SK-N-SH treated with all-trans-retinoic acid at 6 μM for 48 hours (cell line): Measurements from ENCODE around the gene HECTD4.

Source experiments
- ATAC-seq: fragments of 200-7000 bp; cut with Tn5 transposase; 3 replicates; pipeline ENCODE4 v1.9.1; 2020; ENCODE audit warnings: mild to moderate bottlenecking, moderate library complexity
- BACH2 ChIP-seq: fragments of 250-450 bp; sonication (Bioruptor Pico); IDR thresholded peaks from 2 replicates; pipeline ENCODE4 v1.9.0; 2021; ENCODE audit warnings: mild to moderate bottlenecking, borderline replicate concordance
- GLIS3 ChIP-seq: fragments of 250-450 bp; sonication (Bioruptor Pico); IDR thresholded peaks from 2 replicates; pipeline ENCODE4 v1.5.0; 2020; ENCODE audit warnings: mild to moderate bottlenecking, moderate library complexity
- ISL1 ChIP-seq: fragments of 250-450 bp; sonication (Bioruptor Pico); IDR thresholded peaks from 2 replicates; pipeline ENCODE4 v2.1.2; 2022; ENCODE audit warnings: mild to moderate bottlenecking, moderate library complexity
- OSR1 ChIP-seq: fragments of 250-450 bp; sonication (Bioruptor Pico); IDR thresholded peaks from 2 replicates; pipeline ENCODE4 v1.8.0; 2022; ENCODE audit warnings: moderate library complexity, mild to moderate bottlenecking, inconsistent platforms
- PPARA ChIP-seq: fragments of 250-450 bp; sonication (Bioruptor Pico); IDR thresholded peaks from 2 replicates; pipeline ENCODE4 v1.5.0; 2020; ENCODE audit warnings: mild to moderate bottlenecking, borderline replicate concordance
- SNAI2 ChIP-seq: fragments of 250-450 bp; sonication (Bioruptor Pico); IDR thresholded peaks from 2 replicates; pipeline ENCODE4 v1.5.0; 2020; ENCODE audit warnings: mild to moderate bottlenecking, moderate library complexity
- TOX ChIP-seq: fragments of 250-450 bp; sonication (Bioruptor Pico); IDR thresholded peaks from 2 replicates; pipeline ENCODE4 v1.8.0; 2021; ENCODE audit warnings: mild to moderate bottlenecking, moderate library complexity, borderline replicate concordance
- ZC3H10 ChIP-seq: fragments of 250-450 bp; sonication (Bioruptor Pico); IDR thresholded peaks from 2 replicates; pipeline ENCODE4 v1.5.1; 2021; ENCODE audit warnings: mild to moderate bottlenecking, moderate library complexity
- ZFP3 ChIP-seq: fragments of 250-450 bp; sonication (Bioruptor Pico); IDR thresholded peaks from 2 replicates; pipeline ENCODE4 v1.5.0; 2020; ENCODE audit warnings: mild to moderate bottlenecking, moderate library complexity
- ZFP30 ChIP-seq: fragments of 450-650 bp; formaldehyde crosslinking; IDR thresholded peaks from 2 replicates; pipeline ENCODE4 v1.5.0; 2022; ENCODE audit warnings: mild to moderate bottlenecking, moderate library complexity
- ZNF565 ChIP-seq: fragments of 450-650 bp; formaldehyde crosslinking; conservative IDR thresholded peaks from 2 replicates; pipeline ENCODE4 v1.5.0; 2020; ENCODE audit warnings: low read depth, mild to moderate bottlenecking, moderate library complexity
- ZNF70 ChIP-seq: fragments of 450-650 bp; formaldehyde crosslinking; IDR thresholded peaks from 2 replicates; pipeline ENCODE4 v1.5.0; 2020; ENCODE audit warnings: mild to moderate bottlenecking, moderate library complexity
- ZNF8 ChIP-seq: fragments of 450-650 bp; formaldehyde crosslinking; IDR thresholded peaks from 2 replicates; pipeline ENCODE4 v1.5.0; 2020; ENCODE audit warnings: mild to moderate bottlenecking, moderate library complexity
- TF ChIP-seq, protein P1 (sequence below): fragments of 250-450 bp; sonication (Bioruptor Pico); IDR thresholded peaks from 2 replicates; pipeline ENCODE4 v1.5.0; 2020; ENCODE audit warnings: mild to moderate bottlenecking, moderate library complexity
- TF ChIP-seq, protein P2 (sequence below): fragments of 250-450 bp; sonication (Bioruptor Pico); IDR thresholded peaks from 2 replicates; pipeline ENCODE4 v1.5.1; 2020; ENCODE audit warnings: low read depth, mild to moderate bottlenecking, moderate library complexity
- TF ChIP-seq, protein P3 (sequence below): fragments of 250-450 bp; sonication (Bioruptor Pico); IDR thresholded peaks from 2 replicates; pipeline ENCODE4 v1.8.0; 2020; ENCODE audit warnings: mild to moderate bottlenecking, moderate library complexity, borderline replicate concordance

HECTD4 gene

DNA sequence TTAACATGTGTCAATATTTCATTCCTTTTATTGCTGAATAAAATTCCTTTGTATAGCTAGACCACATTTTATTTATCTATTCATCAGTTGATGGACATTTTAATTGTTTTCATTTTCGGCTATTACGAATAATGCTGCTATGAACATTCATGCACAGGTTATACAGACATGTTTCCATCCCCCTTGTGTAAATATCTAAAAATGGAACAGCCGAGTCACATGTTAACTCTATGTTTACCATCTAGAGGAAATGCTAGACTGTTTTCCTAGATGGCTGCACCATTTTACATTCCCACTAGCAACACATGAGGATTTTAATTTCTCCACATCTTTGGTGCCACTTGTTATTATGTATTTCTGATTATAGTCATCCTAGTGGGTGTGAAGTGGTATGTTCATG is 49.2 kb downstream of the HECTD4 start:
- no peak for ATAC-seq

DNA sequence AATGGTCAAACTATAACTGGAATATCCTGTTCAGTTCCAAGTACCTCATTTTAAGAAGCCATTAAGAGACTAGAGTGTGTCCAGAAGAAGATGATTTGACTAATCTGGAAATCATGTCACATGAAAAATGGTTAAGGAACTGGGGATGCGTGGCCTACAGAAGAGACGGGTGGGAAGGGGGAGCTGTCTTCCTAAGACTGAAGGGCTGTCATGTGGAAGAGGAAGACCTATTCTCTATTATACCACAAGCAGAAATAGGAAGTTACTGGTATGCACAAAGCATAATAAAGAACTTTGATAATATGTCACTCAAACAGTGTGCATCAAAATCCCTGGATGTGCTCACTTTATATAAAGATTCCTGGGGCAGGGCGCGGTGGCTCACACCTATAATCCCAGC is 50.3 kb downstream of the HECTD4 start:
- ATAC-seq, result no peak

More for the DNA sequence above, 49.2 kb downstream of the HECTD4 start:
- no peak for TF ChIP-seq ZFP30
- TF ChIP-seq ZC3H10 (CRISPR knock-in tag), result no peak
- TF ChIP-seq, protein P1, sequence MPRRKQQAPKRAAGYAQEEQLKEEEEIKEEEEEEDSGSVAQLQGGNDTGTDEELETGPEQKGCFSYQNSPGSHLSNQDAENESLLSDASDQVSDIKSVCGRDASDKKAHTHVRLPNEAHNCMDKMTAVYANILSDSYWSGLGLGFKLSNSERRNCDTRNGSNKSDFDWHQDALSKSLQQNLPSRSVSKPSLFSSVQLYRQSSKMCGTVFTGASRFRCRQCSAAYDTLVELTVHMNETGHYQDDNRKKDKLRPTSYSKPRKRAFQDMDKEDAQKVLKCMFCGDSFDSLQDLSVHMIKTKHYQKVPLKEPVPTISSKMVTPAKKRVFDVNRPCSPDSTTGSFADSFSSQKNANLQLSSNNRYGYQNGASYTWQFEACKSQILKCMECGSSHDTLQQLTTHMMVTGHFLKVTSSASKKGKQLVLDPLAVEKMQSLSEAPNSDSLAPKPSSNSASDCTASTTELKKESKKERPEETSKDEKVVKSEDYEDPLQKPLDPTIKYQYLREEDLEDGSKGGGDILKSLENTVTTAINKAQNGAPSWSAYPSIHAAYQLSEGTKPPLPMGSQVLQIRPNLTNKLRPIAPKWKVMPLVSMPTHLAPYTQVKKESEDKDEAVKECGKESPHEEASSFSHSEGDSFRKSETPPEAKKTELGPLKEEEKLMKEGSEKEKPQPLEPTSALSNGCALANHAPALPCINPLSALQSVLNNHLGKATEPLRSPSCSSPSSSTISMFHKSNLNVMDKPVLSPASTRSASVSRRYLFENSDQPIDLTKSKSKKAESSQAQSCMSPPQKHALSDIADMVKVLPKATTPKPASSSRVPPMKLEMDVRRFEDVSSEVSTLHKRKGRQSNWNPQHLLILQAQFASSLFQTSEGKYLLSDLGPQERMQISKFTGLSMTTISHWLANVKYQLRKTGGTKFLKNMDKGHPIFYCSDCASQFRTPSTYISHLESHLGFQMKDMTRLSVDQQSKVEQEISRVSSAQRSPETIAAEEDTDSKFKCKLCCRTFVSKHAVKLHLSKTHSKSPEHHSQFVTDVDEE (CRISPR knock-in tag), result no peak
- TF ChIP-seq ZNF8, result no peak

DNA sequence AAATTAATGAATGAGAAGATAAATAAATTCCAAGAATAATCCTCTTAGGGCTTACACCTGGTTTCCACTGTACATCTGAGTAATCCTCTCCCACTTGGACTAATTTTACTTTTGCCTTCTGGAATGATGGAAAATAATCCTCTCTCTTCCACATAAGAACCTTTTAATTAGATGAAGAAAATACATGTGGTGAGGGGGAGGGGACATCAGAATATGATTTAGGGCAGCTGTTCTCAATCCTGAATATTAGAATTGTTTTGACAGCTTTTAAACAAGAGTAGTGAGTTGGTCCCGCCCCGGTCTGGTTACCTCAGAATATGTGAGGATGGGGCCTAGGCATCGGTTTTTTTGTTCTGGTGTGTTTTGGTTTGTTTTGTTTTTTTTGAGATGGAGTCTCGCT is 51.5 kb downstream of the HECTD4 start:
- ATAC-seq, result no peak
- TF ChIP-seq PPARA (CRISPR knock-in tag) (no peak), TOX (CRISPR knock-in tag) (no peak), BACH2 (CRISPR knock-in tag) (no peak), ZNF565 (no peak), ISL1 (no peak), GLIS3 (CRISPR knock-in tag) (no peak), ZNF8 (no peak), ZC3H10 (CRISPR knock-in tag) (no peak), ZFP30 (no peak), OSR1 (CRISPR knock-in tag) (no peak)
- TF ChIP-seq, protein P1 (CRISPR knock-in tag), result no peak
- TF ChIP-seq, protein P2, sequence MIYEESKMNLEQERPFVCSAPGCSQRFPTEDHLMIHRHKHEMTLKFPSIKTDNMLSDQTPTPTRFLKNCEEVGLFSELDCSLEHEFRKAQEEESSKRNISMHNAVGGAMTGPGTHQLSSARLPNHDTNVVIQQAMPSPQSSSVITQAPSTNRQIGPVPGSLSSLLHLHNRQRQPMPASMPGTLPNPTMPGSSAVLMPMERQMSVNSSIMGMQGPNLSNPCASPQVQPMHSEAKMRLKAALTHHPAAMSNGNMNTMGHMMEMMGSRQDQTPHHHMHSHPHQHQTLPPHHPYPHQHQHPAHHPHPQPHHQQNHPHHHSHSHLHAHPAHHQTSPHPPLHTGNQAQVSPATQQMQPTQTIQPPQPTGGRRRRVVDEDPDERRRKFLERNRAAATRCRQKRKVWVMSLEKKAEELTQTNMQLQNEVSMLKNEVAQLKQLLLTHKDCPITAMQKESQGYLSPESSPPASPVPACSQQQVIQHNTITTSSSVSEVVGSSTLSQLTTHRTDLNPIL (CRISPR knock-in tag), result no peak
- TF ChIP-seq, protein P3, sequence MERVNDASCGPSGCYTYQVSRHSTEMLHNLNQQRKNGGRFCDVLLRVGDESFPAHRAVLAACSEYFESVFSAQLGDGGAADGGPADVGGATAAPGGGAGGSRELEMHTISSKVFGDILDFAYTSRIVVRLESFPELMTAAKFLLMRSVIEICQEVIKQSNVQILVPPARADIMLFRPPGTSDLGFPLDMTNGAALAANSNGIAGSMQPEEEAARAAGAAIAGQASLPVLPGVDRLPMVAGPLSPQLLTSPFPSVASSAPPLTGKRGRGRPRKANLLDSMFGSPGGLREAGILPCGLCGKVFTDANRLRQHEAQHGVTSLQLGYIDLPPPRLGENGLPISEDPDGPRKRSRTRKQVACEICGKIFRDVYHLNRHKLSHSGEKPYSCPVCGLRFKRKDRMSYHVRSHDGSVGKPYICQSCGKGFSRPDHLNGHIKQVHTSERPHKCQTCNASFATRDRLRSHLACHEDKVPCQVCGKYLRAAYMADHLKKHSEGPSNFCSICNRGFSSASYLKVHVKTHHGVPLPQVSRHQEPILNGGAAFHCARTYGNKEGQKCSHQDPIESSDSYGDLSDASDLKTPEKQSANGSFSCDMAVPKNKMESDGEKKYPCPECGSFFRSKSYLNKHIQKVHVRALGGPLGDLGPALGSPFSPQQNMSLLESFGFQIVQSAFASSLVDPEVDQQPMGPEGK, result no peak

More for the DNA sequence above, 50.3 kb downstream of the HECTD4 start:
- no peak for TF ChIP-seq ZC3H10 (CRISPR knock-in tag)
- TF ChIP-seq, protein P3, result no peak
- no peak for TF ChIP-seq ZNF70 (CRISPR knock-in tag)
- no peak for TF ChIP-seq BACH2 (CRISPR knock-in tag)
- no peak for TF ChIP-seq SNAI2 (CRISPR knock-in tag)
- no peak for TF ChIP-seq ZFP3 (CRISPR knock-in tag)
- TF ChIP-seq, protein P2 (CRISPR knock-in tag), result no peak
